ENCODE measurements around the gene ATR. TPM values are rescaled to one million over a fixed set of nuclear protein-coding genes. Genes with fewer than 3 reads are reported as not detected.
"Not testable (repeated sequence)": the region's sequence is repeated elsewhere in the genome, so short reads cannot be mapped to it uniquely, and the experiment has no call there.

Gene ATR
- polyA plus RNA-seq, 10 donors = 8.1 to 17.7 (median 12.6) TPM

GRCh38 chr3:142447852-142448823 lies 130.4 kb downstream of the ATR start, which contains the start of gene XRN1:
XRN1 (minus strand) TSS chr3:142448037; CDS start chr3:142447944, 93 bp downstream.
- DNase-seq = peak; percentile 94 to 98 (median 96)

GRCh38 chr3:142447301-142447851 lies 131.2 kb downstream of the ATR start:
- DNase-seq = peak in 1 of 3 donors; percentile 38

- DNase-seq = peak in 1 of 3 donors; percentile 3
These were observed 132.7 kb downstream of the ATR start for GRCh38 chr3:142445816-142446254.

GRCh38 chr3:142444343-142444742 lies 134.2 kb downstream of the ATR start:
- no peak for DNase-seq

- not testable (repeated sequence) for DNase-seq
These were observed 135.5 kb downstream of the ATR start for GRCh38 chr3:142443060-142443459.

DNA sequence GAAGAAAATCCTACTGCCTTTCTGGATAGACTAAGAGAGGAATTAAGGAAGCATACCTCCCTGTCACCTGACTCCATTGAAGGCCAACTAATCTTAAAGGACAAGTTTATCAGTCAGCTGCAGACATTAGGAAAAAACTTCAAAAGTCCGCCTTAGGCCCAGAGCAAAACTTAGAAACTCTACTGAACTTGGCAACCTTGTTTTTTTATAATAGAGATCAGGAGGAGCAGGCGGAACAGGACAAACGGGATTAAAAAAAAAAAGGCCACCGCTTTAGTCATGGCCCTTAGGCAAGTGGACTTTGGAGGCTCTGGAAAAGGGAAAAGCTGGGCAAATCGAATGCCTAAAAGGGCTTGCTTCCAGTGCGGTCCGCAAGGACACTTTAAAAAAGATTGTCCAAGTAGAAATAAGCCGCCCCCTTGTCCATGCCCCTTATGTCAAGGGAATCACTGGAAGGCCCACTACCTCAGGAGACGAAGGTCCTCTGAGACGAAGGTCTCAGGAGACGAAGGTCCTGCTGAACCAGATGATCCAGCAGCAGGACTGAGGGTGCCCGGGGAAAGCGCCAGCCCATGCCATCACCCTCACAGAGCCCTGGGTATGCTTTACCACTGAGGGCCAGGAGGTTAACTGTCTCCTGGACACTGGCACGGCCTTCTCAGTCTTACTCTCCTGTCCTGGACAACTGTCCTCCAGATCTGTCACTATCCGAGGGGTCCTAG lies 138.9 kb downstream of the ATR start:
- DNase-seq = not testable (repeated sequence)

DNA sequence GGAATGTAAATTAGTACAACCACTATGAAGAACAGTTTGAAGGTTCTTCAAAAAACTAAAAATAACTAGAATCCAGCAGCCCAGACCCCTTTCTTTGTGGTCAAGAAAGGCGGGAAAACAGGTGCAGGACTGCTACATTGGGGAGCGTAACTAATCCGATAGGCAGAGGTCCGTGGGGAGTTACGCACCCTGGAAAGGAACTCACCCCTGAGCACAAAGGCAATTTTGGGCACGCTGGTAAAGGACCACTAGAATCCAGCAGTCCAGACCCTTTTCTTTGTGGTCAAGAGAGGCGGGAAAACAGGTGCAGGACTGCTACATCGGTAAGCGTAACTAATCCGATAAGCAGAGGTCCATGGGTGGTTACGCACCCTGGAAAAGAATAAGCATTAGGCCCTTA lies 140.4 kb downstream of the ATR start:
- DNase-seq = not testable (repeated sequence)

DNA sequence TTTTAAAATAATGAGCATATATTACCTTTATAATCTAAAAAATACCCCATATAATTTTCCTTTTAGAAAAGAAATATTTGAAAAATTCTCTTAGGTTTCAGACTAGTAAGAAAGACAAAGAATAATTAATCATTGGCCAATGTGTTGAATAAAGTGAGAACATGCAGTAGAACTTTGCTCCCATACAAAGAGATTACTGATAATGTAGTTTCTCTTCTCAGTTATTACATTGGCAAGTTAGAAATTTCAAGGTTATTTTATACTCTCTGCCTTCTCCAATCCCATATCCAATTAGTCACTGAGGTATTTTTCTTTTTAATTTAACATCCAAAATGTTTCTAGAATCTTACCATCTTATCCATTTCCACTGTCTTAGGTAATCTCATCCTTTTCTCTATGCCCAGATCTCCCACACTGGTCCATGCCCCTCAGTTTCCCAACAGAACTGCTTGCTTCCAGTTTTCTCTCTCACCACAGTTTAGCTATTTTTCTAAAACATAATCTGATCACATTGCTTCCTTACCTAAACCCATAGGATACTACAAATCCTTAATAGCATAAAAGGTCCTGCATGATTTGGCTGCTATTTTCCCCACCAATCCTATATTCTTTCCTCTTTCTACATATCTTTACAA lies 141.5 kb downstream of the ATR start:
- no peak for DNase-seq

GRCh38 chr3:142434503-142434902 lies 144.0 kb downstream of the ATR start:
- DNase-seq = no peak

GRCh38 chr3:142433110-142433509 lies 145.4 kb downstream of the ATR start:
- no peak for DNase-seq

DNA sequence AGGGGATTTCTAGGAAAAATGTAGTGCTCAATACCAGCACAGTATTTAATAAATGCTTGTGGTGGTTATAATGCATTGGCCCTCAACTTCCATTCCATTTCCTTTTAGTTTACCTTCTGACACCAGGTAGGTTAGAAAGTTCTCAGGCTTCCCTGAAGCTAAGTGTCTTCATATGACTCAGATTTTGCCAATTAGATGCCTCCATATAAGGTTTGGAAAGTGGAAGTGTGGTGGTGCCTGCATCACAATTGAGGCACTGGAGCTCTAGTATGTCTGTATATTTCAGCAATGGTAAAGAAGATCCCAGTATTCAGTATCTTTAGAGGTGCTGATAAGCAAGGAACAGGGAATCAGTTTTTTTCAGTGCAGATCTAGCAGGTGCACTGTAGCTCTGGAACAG lies 149.0 kb downstream of the ATR start:
- DNase-seq = no peak

DNA sequence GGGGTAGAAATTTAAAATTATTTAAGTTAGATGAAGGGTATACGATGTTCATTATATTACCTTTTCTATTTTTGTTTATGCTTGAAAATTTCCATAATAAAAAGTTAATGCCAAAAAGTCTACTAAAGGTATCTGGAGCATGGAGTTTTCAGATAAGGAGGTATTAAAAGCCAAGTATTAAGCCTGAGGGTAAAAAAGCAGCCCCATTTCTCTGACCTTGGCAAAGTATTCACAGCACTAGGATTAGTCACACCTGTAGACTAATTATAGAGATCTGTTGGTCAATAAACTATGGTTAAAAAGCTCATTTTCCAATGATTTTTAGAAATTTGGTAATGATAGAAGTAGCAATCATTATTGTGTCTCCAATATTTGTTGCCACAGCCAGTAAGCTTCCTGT lies 153.8 kb downstream of the ATR start:
- no peak for DNase-seq

DNA sequence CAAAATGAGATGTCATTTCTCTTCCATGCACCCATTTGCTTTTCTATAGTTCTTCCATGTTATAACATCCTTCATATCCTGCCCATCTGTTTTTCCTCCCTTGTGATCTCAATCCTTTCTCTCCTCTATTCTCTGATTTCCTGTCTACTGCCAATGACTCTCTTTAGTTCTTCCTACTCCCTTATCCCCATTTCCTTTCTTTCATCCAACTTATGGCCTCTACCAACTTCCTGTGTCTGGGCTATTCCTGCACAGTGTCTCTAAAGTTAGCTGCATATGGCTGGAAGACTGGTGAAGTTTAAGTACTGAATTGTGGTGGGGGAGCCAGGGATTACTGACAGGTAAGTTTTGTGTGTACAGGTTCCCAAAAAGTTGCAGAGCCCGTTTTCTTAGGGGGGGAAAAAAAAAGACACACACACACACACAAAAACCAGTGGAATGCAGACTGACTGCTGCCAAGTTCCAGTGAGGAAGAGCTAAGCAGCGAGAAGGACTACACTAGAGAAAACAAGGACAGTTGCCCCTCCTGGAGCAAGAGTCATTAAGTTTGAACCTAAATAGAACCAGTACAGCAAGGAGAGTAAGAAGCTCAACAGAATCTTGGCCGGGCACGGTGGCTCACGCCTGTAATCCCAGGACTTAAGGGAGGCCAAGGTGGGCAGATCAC lies 159.5 kb downstream of the ATR start:
- DNase-seq = no peak

DNA sequence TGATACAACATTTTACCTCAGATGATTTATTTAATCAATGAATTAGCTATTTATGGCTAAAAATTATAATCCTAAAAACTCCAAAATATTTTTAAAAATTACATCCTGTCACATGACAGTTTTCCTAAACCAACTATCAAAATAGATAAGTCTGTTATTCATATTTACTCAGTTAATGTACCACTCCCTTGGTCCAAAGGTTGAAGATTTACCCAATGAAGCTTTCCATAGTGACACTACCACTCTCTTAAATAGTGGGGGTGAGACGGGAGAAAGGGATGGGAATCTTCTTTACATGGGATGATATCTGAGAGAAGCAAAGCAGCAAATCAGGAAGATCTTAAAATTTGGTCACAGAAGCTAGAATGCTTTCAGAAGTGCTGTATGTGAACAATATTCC lies 161.2 kb downstream of the ATR start:
- no peak for DNase-seq

DNA sequence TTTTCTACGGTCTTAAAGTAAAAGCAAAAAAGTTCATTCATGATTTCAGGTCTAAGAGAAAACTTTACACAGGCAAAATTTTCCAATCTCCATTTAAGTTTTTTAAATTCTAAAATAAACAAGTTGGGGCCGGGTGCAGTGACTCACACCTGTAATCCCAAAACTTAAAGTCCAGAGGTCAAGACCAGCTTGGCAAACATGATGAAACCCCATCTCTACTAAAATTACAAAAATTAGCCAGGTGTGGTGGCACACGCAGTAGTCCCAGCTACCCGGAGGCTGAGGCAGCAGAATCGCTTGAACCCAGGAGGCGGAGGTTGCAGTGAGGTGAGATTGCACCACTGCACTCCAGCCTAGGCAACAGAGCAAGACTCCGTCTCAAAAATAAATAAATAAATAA lies 178.0 kb downstream of the ATR start:
- DNase-seq = not testable (repeated sequence)

Other genes with a start within 250 kb of the ATR start
- gene XRN1, start 130.7 kb downstream of the ATR start, polyA plus RNA-seq (ENCODE audit: insufficient read length in 10 of 10) = 10 to 100 TPM; 12.9 to 24.5 (median 19.0) TPM
- 1 to 10 TPM in 2 of 10 donors, under 1 TPM in 8; 0.34 to 1.0 (median 0.70) TPM for gene PLS1, start 17.7 kb upstream of the ATR start, polyA plus RNA-seq (ENCODE audit: insufficient read length in 10 of 10)
- 10 to 100 TPM in 3 of 10 donors, 1 to 10 TPM in 7; 6.5 to 14.3 (median 8.1) TPM for gene TRPC1, start 145.3 kb upstream of the ATR start, polyA plus RNA-seq (ENCODE audit: insufficient read length in 10 of 10)